Right renal pelvis (tissue), 4 donors: ENCODE results near the gene ADAMTSL4. TPM values are rescaled to one million over a fixed set of nuclear protein-coding genes. Genes with fewer than 3 reads are reported as not detected.

ENCODE experiments used
- DNase-seq, 4 donors: peaks; one replicate each; pipeline ENCODE4 v3.0.0-alpha.2; 2013; ENCODE audit warnings: low read depth in 4 of 4, low spot score in 3 of 4, missing footprints in 1 of 4
- polyA plus RNA-seq, 4 donors: library from polyadenylated mRNA; unstranded; fragments of 120-200 nt; gene quantifications; one replicate each; pipeline ENCODE4 v1.2.1, GENCODE V29; 2013; ENCODE audit not compliant: insufficient read length in 4 of 4

Gene ADAMTSL4
- polyA plus RNA-seq = 10 to 100 TPM; 12.4 to 21.0 (median 13.8) TPM

GRCh38 chr1:150548632-150549495 lies at the start of gene ADAMTSL4:
TSS of gene ADAMTSL4 (plus strand) at chr1:150549408. CDS start at chr1:150552289, 2,881 bp downstream.
- DNase-seq = no peak

DNA sequence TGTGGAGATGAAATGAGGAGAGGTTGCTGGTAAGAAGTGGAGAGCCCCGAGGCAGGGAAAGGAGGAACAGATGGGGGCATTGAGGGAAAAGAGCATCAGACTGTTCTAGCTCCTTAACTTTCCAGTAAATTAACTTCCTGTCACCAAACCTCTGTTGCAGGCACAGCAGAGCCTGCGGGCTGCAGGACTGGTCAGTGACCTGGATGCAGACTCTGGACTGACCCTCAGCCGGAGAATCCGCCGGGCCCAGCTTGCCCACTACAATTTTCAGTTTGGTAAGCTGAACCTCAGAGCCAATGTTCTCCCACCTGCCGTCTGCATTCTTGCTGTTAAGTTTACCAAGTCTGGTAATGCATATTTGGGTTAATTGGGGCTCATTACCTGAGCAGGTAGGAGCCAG lies 43.8 kb upstream of the ADAMTSL4 start:
- no peak for DNase-seq

- no peak for DNase-seq
Observed at GRCh38 chr1:150507912-150508864, 41.0 kb upstream of the ADAMTSL4 start, which contains the start of gene ECM1. TSS of gene ECM1 (plus strand) at chr1:150508109. CDS start at chr1:150508210, 101 bp downstream.

- DNase-seq = no peak
Observed at GRCh38 chr1:150508982-150509381, 40.2 kb upstream of the ADAMTSL4 start.

- DNase-seq = no peak
Observed at GRCh38 chr1:150511551-150511950, 37.7 kb upstream of the ADAMTSL4 start.

DNA sequence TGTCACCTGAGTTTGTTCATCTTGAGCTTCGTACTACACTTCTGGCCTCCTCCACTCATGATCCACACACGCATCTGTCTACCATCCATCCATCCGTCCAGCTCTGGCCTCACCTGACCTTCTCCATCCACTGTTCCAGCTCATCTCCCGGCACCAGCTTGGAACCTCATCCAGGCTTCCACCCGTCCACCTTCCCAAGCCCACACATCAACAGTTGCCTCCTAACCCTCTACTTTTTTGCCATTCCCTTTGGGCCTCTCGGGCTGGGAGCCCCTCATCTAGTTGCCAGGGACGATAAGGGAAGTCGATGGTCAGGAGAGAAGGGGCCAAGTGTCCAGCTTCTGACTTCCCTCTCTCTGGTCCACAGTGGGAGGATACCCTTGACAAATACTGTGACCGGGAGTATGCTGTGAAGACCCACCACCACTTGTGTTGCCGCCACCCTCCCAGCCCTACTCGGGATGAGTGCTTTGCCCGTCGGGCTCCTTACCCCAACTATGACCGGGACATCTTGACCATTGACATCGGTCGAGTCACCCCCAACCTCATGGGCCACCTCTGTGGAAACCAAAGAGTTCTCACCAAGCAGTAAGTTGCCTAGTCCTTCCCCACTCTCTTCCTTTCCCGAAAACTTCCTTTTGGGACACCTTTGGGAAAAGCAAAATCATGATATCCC lies 37.1 kb upstream of the ADAMTSL4 start:
- DNase-seq = no peak

GRCh38 chr1:150512846-150513245 lies 36.4 kb upstream of the ADAMTSL4 start:
- no peak for DNase-seq

GRCh38 chr1:150513351-150513791 lies 35.8 kb upstream of the ADAMTSL4 start:
- no peak for DNase-seq

DNA sequence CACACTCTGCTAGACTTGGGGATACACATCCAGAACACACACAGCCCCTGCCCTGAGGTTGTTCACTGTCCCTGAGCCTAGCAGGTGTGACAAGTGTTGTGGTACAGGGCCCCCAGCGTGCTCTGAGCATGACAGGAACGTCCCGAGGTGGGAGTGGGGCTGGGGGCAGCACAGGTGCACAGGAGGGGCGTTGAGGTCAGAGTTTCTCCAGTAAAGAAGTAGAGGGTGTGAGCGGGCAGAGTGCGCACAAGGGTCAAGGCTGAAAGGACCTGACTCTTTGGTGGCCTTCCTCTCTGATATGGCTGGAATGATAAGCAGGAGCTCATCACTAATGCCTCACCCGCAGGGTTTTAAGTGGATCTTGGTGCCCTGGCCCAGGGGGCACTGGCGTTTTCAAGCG lies 34.9 kb upstream of the ADAMTSL4 start:
- DNase-seq = no peak

GRCh38 chr1:150514913-150515327 lies 34.3 kb upstream of the ADAMTSL4 start:
- no peak for DNase-seq

- peak; percentile 87 to 94 (median 89) for DNase-seq
Observed at GRCh38 chr1:150515328-150516049, 33.7 kb upstream of the ADAMTSL4 start, which contains the start of gene FALEC. TSS of gene FALEC (plus strand) at chr1:150515752.

DNA sequence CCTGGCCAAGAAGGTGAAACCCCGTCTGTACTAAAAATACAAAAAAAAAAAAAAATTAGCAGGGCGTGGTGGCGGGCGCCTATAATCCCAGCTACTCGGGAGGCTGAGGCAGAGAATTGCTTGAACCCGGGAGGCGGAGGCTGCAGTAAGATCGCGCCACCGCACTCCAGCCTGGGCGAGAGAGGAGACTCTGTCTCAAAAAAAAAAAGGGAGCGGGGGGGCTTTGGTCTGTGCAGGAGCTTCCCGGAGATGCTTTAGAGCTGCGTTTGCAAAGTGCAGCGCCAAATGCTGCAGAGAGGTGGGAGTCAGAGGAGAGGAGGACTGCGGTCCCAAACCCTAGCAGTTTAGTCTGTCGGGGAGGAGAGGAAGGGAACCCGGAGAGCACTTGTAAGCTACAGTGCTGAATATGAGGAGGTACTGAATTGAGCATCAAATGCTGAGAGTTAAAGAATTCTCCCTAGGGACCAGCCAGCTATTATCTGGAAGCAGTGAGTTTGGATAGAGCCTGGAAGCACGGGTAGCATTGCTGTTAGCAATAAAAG lies 33.1 kb upstream of the ADAMTSL4 start:
- DNase-seq = no peak

- DNase-seq = no peak
Observed at GRCh38 chr1:150516616-150517015, 32.6 kb upstream of the ADAMTSL4 start.

DNA sequence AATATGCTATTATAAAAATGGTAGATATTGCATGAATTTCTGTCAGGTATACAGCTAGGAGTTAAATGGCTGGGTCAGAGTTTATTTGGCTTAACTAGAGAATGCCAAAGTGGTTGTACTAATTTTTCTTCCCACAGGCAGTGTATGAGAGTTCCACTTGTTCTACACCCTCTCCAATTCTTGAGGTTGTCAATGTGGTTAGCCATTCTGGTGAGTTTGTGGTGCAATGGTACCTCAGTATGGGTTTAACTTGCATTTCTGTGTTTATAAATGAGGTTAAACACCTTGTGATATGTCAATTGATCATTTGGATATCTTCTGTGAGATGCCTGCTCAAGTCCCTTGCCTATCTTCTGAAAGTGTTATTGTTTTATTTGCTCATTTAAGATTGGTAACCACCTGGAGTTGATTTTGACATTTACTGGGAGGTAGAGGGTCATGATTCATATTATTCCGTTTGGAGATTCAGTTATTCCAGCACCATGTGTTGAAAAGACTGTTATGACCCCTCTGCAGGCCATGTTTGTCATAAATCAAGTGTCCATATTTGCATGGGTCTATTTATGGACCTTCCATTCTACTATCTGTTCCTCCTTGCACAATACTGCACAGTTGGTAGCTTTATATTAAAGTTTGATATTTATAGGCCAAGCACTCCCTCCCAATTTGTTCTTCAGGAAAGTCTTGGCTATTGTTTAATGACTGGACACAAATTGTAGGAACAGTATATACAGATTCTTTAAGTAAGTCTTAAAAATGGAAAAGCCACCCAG lies 27.8 kb upstream of the ADAMTSL4 start:
- DNase-seq = no peak

- DNase-seq = no peak
Observed at GRCh38 chr1:150525348-150525747, 23.9 kb upstream of the ADAMTSL4 start.

- DNase-seq = no peak
Observed at GRCh38 chr1:150528196-150528595, 21.0 kb upstream of the ADAMTSL4 start.

GRCh38 chr1:150529017-150529416 lies 20.2 kb upstream of the ADAMTSL4 start:
- no peak for DNase-seq

- DNase-seq = no peak
Observed at GRCh38 chr1:150530491-150531159, 18.6 kb upstream of the ADAMTSL4 start.
